NCI-H146 treated with DMSO at 0.1 percent for 48 hours (cell line): ENCODE data around the gene OR1L1.

ENCODE experiments used
- DNase-seq: peaks from one replicate; lab custom pipeline; 2025; ENCODE audit not compliant: unreplicated experiment; lab: John Stamatoyannopoulos, UW

Gene OR1L1

DNA sequence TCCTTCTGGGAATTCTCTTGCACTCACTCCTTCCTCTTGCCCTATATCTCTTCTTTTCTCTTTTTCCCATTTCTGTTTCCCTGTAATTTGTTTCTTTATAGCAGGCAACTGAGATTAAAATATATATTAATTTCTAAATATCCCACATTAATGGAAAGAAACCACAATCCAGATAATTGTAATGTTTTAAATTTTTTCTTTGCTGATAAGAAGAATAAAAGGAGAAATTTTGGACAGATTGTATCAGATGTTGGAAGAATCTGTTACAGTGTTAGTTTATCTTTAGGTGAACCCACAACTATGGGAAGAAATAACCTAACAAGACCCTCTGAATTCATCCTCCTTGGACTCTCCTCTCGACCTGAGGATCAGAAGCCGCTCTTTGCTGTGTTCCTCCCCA, at the start of gene OR1L1:
Gene OR1L1, plus strand, starts transcription at position 301 of the 400 bp plus-strand sequence. Its CDS starts 0 bp downstream, at position 301.
- no peak for DNase-seq

DNA sequence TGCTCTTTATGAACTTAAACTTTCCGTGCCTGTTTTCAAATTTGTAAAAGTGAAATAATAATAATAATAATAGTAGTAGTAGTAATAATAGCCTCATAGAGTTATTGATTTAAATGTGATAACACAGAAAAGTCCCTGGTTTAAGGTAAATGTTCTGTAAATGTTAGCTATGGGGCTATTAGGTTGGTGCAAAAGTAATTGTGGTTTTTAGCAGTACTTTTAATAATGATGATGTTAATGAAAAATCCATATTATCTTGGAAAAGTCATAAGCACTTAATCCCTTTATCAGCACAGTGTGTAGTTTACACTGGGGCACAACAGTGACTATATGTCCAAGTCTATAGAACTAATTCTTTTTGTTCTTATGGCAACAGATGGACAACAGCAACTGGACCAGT, 47.2 kb upstream of the OR1L1 start, which contains the start of gene OR1Q1:
Gene OR1Q1, plus strand, starts transcription at position 377 of the 400 bp plus-strand sequence. Its CDS starts 0 bp downstream, at position 377.
- no peak for DNase-seq

GRCh38 chr9:122619996-122620395, 41.5 kb upstream of the OR1L1 start:
- no peak for DNase-seq

DNA sequence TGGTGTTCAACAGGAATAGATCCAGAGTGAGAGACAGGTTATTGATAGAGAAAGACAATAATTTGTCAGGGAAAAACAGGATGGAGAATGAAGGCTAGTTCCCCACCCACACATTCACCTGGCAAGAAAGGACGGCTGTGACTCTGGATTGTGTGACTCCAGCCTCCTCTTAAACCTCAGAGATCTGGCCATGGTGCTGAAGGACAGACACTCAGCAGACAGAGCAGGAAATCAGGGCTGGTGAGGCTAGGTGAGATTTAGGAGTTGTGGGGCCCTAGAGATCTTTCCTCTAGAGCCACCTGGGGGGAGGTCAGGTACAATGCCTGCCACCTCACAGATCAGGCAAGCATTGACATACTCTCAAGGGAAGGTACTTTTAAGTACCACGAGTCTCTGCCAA, 19.3 kb upstream of the OR1L1 start:
- DNase-seq: no peak

DNA sequence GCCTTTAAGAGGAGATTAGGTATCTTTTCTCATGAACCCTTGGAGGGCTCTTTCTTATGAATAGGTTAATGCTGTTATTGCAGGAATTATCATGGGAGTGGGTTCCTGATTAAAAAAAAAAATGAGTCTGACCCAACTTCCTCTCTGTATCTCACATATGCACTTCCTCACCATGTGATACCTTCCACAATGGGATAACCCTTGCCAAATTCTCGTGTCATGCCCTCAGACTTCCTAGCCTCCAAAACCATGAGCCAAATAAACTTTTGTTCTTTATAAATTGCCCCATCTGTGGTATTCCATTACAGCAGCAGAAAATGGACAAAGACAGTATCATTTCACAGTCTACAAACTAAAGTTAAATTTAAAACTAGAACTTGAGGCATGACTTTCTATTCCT, 5.1 kb upstream of the OR1L1 start:
- no peak for DNase-seq

DNA sequence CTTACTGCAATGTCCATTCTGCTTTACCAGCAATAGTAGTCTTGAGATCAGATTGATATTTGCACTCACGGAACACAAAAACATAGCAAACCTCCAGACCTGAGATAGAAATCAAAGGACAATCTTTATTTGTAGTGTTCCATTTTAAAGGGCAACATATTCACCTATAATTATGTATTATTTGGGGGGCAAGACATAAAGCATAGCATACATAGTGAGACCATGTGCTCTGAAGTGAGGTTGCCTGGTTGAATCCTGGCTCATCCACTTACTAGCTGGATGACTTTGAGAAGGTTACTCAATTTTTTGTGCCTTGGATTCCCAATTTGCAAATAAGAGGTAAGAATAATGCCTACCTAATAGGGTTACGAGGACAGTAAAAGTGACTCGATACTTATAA, 4.0 kb upstream of the OR1L1 start, which contains the start of gene OR1B1:
Gene OR1B1, minus strand, starts transcription at position 101 of the 400 bp plus-strand sequence.
- DNase-seq: no peak

- no peak for DNase-seq
These were observed 11.0 kb downstream of the OR1L1 start for GRCh38 chr9:122672481-122672880.

DNA sequence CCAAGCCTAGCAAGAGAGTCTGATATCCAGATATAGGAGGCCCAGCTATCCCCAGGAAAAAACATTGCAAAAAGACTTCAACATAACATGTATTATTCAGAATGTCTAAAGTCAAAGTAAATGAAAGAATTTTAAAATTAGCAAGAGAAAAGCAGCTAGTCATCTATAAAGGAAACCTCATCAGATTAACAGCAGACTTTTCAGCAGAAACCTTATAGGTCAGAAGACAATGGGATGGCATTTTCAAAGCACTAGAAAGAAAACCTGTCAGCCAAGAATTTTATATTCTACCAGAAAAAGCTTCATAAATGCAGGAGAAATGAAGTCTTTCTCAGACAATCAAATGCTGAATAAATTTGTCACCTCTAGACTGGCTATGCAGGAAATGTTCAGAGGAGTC, 23.3 kb downstream of the OR1L1 start:
- DNase-seq: no peak

GRCh38 chr9:122695696-122696095, 34.2 kb downstream of the OR1L1 start:
- no peak for DNase-seq
